H1 (cell line): ENCODE measurements around the gene FOXC2.

Source experiments
- MAFK ChIP-seq: IDR thresholded peaks from 2 replicates; pipeline ENCODE4 v1.6.1; 2012; ENCODE audit warnings: low read depth, mild to moderate bottlenecking, improper control_type of control experiment, low read length
- SRF ChIP-seq: IDR thresholded peaks from 2 replicates; pipeline ENCODE4 v1.6.1; 2011; ENCODE audit warnings: mild to moderate bottlenecking, low read depth, low read length, moderate library complexity
- SUZ12 ChIP-seq: fragments of 200-600 bp; sonication (generic); IDR thresholded peaks from 2 replicates; pipeline ENCODE4 v1.6.1; 2012; ENCODE audit warnings: mild to moderate bottlenecking, inconsistent platforms, low read length, moderate library complexity, mixed read lengths
- TF ChIP-seq, protein P1 (sequence below): IDR thresholded peaks from 2 replicates; pipeline ENCODE4 v1.6.1; 2011; ENCODE audit warnings: low read length, improper control_type of control experiment
- TF ChIP-seq, protein P2 (sequence below), 3 experiments: IDR thresholded peaks; 1 replicate in 2 of 3; 2 replicates in 1 of 3; pipeline versions ENCODE4 v1.5.1 to v1.6.1; 2011; ENCODE audit warnings: low read length in 3 of 3, mild to moderate bottlenecking in 3 of 3, inconsistent platforms in 2 of 3, low read depth in 1 of 3, moderate library complexity in 1 of 3; ENCODE audit not compliant: insufficient read depth in 1 of 3; ENCODE audit errors: control extremely low read depth in 1 of 3

DNA sequence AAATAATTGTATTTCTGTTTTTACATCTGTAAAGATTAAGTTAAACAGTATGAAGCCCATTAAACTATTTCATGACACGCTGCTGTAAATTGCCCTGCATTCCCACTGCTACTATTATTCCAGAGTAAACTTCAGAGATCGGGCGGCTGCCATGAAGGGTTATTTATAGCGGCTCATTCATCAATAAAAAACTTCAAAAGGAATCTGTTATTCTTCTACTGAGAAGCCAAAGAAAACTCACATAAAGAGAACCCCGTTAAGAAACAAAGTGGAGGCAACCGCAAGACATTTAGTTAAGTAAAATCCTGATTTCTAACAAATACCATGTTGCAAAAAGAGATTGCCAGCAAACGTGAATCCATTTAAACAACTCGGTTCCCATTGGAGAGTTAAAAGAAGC is 28.1 kb downstream of the FOXC2 start:
- TF ChIP-seq, protein P1, sequence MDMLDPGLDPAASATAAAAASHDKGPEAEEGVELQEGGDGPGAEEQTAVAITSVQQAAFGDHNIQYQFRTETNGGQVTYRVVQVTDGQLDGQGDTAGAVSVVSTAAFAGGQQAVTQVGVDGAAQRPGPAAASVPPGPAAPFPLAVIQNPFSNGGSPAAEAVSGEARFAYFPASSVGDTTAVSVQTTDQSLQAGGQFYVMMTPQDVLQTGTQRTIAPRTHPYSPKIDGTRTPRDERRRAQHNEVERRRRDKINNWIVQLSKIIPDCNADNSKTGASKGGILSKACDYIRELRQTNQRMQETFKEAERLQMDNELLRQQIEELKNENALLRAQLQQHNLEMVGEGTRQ, result no peak
- TF ChIP-seq SUZ12 (no peak), MAFK (no peak), SRF (no peak)
- TF ChIP-seq, protein P2, sequence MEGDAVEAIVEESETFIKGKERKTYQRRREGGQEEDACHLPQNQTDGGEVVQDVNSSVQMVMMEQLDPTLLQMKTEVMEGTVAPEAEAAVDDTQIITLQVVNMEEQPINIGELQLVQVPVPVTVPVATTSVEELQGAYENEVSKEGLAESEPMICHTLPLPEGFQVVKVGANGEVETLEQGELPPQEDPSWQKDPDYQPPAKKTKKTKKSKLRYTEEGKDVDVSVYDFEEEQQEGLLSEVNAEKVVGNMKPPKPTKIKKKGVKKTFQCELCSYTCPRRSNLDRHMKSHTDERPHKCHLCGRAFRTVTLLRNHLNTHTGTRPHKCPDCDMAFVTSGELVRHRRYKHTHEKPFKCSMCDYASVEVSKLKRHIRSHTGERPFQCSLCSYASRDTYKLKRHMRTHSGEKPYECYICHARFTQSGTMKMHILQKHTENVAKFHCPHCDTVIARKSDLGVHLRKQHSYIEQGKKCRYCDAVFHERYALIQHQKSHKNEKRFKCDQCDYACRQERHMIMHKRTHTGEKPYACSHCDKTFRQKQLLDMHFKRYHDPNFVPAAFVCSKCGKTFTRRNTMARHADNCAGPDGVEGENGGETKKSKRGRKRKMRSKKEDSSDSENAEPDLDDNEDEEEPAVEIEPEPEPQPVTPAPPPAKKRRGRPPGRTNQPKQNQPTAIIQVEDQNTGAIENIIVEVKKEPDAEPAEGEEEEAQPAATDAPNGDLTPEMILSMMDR (IDR thresholded peaks at IDR 0.05; ENCODE audit: control extremely low read depth in 1 of 3, insufficient read depth in 1 of 3, low read depth in 1 of 3, low read length in 3 of 3), result no peak
